ENCODE measurements around the gene EMID1. TPM values are rescaled to one million over a fixed set of nuclear protein-coding genes. Genes with fewer than 3 reads are reported as not detected.

Gene EMID1
- polyA plus RNA-seq, 1 donor, result 152 TPM

GRCh38 chr22:29268511-29269229 lies 63.0 kb downstream of the EMID1 start:
- DNase-seq, result peak; percentile 44 to 70
- H3K27me3 ChIP-seq (ENCODE audit: control insufficient read depth, insufficient read depth, low read length), result no peaks in the 10 kb centered on the region
- H3K4me1 ChIP-seq (ENCODE audit: control insufficient read depth, insufficient read depth, low read length), result peaks cover 22% of the 10 kb centered on the region
- H3K27ac ChIP-seq (ENCODE audit: low read length), result peak overlapping the region; percentile 80
- H3K4me3 ChIP-seq (ENCODE audit: low read length), result peak overlapping the region; percentile 60
- WGBS (ENCODE audit: insufficient coverage, low lambda C conversion rate), result 5% methylated on average over 4 of the region's 51 CpGs
- H3K36me3 ChIP-seq (ENCODE audit: control insufficient read depth, insufficient read depth, low read length), result peaks cover 27% of the 10 kb centered on the region
- H3K9me3 ChIP-seq (ENCODE audit: control insufficient read depth, low read depth, low read length), result no peaks in the 10 kb centered on the region

- no peaks in the 10 kb centered on the region for H3K9me3 ChIP-seq (ENCODE audit: control insufficient read depth, low read depth, low read length)
- no peaks in the 10 kb centered on the region for H3K27me3 ChIP-seq (ENCODE audit: control insufficient read depth, insufficient read depth, low read length)
- peak overlapping the region; percentile 60 for H3K4me3 ChIP-seq (ENCODE audit: low read length)
- DNase-seq, result no peak
- H3K27ac ChIP-seq (ENCODE audit: low read length), result peak overlapping the region; percentile 80
- WGBS (ENCODE audit: insufficient coverage, low lambda C conversion rate), result no CpG with 5 or more reads among the region's 14 CpGs
- peaks cover 29% of the 10 kb centered on the region for H3K36me3 ChIP-seq (ENCODE audit: control insufficient read depth, insufficient read depth, low read length)
- peaks cover 22% of the 10 kb centered on the region for H3K4me1 ChIP-seq (ENCODE audit: control insufficient read depth, insufficient read depth, low read length)
These were observed 63.5 kb downstream of the EMID1 start for GRCh38 chr22:29269230-29269604.

GRCh38 chr22:29269731-29270474 lies 64.2 kb downstream of the EMID1 start:
- Histone ChIP-seq H3K27ac (ENCODE audit: low read length) (peak overlapping the region; percentile 80), H3K9me3 (ENCODE audit: control insufficient read depth, low read depth, low read length) (no peaks in the 10 kb centered on the region), H3K27me3 (ENCODE audit: control insufficient read depth, insufficient read depth, low read length) (no peaks in the 10 kb centered on the region), H3K4me1 (ENCODE audit: control insufficient read depth, insufficient read depth, low read length) (peaks cover 22% of the 10 kb centered on the region), H3K4me3 (ENCODE audit: low read length) (peak overlapping the region; percentile 60), H3K36me3 (ENCODE audit: control insufficient read depth, insufficient read depth, low read length) (peaks cover 32% of the 10 kb centered on the region)
- WGBS (ENCODE audit: insufficient coverage, low lambda C conversion rate), result 12% methylated on average over 5 of the region's 13 CpGs
- peak in 1 of 2 donors; percentile 41 for DNase-seq

DNA sequence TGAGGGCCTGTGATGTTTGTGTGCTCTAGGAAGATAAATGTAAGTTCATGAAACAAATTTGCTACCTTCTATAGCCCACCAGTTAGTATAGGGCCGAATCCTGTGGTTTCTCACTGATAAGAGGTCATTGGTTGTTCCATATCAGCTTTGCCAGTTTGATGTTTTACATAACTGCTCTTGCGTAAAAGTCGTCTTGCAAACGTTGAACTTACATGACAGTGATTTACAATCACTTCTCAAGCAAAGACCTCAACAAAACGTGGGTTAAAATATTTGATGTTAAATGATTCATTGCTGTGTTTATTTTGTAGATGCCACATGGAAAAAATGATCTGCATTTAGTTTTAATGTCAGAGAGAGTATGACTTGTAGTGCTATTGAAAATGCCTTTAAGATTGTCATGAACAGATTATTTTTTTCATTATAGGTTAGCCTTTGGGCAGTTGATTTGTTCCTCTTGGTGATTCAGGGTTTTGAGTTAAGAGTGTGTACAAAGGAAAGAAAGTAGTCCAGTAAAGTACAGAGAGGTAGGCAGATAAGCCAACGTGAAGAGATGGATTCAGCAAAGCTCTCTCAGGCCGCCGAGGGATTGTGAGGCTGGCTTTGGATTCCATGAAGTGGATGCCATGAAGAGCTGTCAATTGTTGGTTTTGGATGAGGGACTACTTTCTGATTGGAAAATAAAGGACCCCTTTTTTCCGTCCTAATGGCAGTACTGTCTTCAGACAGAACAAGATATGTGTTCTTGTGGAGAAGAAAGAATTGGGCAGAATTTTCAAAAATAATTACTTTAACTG lies 65.0 kb downstream of the EMID1 start:
- H3K27ac ChIP-seq (ENCODE audit: low read length), result peak overlapping the region; percentile 80

DNA sequence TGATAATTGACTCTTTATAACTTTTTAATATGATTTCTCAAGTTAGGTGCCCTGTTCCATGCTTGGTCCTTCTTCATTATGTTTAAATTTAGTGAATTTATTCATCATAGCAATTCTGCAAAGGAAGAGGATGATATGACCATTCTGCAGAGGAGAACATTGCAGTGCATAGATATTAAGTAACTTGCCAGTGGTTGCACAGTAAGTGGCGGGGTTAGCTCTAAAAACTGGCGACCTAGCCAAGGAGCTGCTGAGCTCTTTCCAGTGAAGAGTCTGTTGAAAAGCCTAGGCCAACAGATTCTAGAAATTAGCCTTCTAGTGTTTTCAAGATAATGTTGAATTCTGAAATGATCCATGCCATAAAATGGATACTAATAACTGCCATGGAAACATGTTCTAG lies 66.9 kb downstream of the EMID1 start:
- peaks cover 42% of the 10 kb centered on the region for H3K36me3 ChIP-seq (ENCODE audit: control insufficient read depth, insufficient read depth, low read length)

More for the DNA sequence above, 65.0 kb downstream of the EMID1 start:
- WGBS (ENCODE audit: insufficient coverage, low lambda C conversion rate), result 0% methylated on average over 3 of the region's 9 CpGs
- no peaks in the 10 kb centered on the region for H3K27me3 ChIP-seq (ENCODE audit: control insufficient read depth, insufficient read depth, low read length)
- H3K9me3 ChIP-seq (ENCODE audit: control insufficient read depth, low read depth, low read length), result no peaks in the 10 kb centered on the region
- H3K36me3 ChIP-seq (ENCODE audit: control insufficient read depth, insufficient read depth, low read length), result peaks cover 32% of the 10 kb centered on the region
- peak; percentile 55 to 80 for DNase-seq
- H3K4me3 ChIP-seq (ENCODE audit: low read length), result peak overlapping the region; percentile 60
- H3K4me1 ChIP-seq (ENCODE audit: control insufficient read depth, insufficient read depth, low read length), result peaks cover 27% of the 10 kb centered on the region

GRCh38 chr22:29275167-29275566 lies 69.5 kb downstream of the EMID1 start:
- H3K36me3 ChIP-seq (ENCODE audit: control insufficient read depth, insufficient read depth, low read length), result peaks cover 67% of the 10 kb centered on the region
- no peaks in the 10 kb centered on the region for H3K27me3 ChIP-seq (ENCODE audit: control insufficient read depth, insufficient read depth, low read length)
- peaks cover 29% of the 10 kb centered on the region for H3K4me1 ChIP-seq (ENCODE audit: control insufficient read depth, insufficient read depth, low read length)
- 40% methylated on average over 1 of the region's 3 CpGs for WGBS (ENCODE audit: insufficient coverage, low lambda C conversion rate)
- no peak for DNase-seq
- H3K9me3 ChIP-seq (ENCODE audit: control insufficient read depth, low read depth, low read length), result no peaks in the 10 kb centered on the region
- no peak overlapping the region for H3K27ac ChIP-seq (ENCODE audit: low read length)
- no peak overlapping the region for H3K4me3 ChIP-seq (ENCODE audit: low read length)

More for the DNA sequence above, 66.9 kb downstream of the EMID1 start:
- no peak overlapping the region for H3K4me3 ChIP-seq (ENCODE audit: low read length)
- no peaks in the 10 kb centered on the region for H3K9me3 ChIP-seq (ENCODE audit: control insufficient read depth, low read depth, low read length)
- peaks cover 25% of the 10 kb centered on the region for H3K4me1 ChIP-seq (ENCODE audit: control insufficient read depth, insufficient read depth, low read length)
- H3K27me3 ChIP-seq (ENCODE audit: control insufficient read depth, insufficient read depth, low read length), result no peaks in the 10 kb centered on the region
- WGBS (ENCODE audit: insufficient coverage, low lambda C conversion rate), result no CpG with 5 or more reads among the region's 2 CpGs
- H3K27ac ChIP-seq (ENCODE audit: low read length), result no peak overlapping the region
- DNase-seq, result no peak

DNA sequence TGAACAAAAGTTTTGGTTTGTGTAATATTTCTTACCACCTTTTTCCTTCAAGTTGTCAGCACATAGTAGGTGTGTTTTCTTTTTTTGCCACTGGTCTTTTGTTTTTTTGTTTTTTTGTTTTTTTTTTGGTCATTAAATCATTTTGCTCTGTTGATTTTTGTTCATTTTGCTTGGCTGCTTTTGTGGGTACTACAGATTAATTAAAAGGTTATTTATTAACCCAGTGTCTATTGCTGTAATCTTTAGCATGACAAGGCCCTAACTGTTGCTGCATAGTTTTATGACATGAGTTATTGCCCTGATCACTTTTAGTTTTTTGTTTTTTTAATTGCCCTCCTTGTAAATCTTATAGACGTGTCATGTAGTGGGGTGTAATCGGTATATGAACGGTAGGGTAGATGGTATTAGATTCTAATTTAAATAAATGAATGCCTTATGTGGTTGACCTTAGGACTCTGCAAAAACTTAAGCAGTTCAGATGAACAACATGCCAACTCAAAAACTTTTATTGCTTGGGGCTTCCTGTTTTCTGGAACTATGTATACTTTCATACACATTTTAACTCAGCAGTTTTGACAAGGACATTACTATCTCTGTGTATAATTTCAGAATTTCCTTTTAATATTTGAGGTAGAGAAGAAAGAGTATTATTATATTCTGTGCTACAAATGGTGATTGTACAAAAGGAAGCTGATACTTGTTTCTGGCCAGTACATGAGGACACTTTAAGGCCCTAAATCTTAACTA lies 70.3 kb downstream of the EMID1 start:
- H3K27ac ChIP-seq (ENCODE audit: low read length), result peak overlapping the region; percentile 43
- peak; percentile 57 to 89 for DNase-seq
- WGBS (ENCODE audit: insufficient coverage, low lambda C conversion rate), result 0% methylated on average over 3 of the region's 3 CpGs
- H3K4me1 ChIP-seq (ENCODE audit: control insufficient read depth, insufficient read depth, low read length), result peaks cover 29% of the 10 kb centered on the region
- no peaks in the 10 kb centered on the region for H3K9me3 ChIP-seq (ENCODE audit: control insufficient read depth, low read depth, low read length)
- H3K36me3 ChIP-seq (ENCODE audit: control insufficient read depth, insufficient read depth, low read length), result peaks cover 72% of the 10 kb centered on the region
- no peak overlapping the region for H3K4me3 ChIP-seq (ENCODE audit: low read length)
- H3K27me3 ChIP-seq (ENCODE audit: control insufficient read depth, insufficient read depth, low read length), result no peaks in the 10 kb centered on the region

DNA sequence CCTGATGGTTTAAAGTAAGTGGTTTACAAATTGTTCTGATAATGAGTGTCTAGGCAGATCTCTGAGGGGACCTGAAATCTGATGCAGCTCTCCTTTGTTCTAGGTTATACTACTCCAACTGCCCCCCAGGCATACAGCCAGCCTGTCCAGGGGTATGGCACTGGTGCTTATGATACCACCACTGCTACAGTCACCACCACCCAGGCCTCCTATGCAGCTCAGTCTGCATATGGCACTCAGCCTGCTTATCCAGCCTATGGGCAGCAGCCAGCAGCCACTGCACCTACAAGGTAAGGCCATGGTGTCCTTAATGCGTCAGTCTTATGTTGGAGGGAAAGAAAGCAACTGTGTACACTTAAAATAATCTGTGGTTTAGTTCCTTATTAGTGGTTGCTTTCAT lies 72.2 kb downstream of the EMID1 start:
- H3K27ac ChIP-seq (ENCODE audit: low read length), result no peak overlapping the region
- peaks cover 78% of the 10 kb centered on the region for H3K36me3 ChIP-seq (ENCODE audit: control insufficient read depth, insufficient read depth, low read length)
- H3K4me3 ChIP-seq (ENCODE audit: low read length), result no peak overlapping the region
- H3K4me1 ChIP-seq (ENCODE audit: control insufficient read depth, insufficient read depth, low read length), result peaks cover 17% of the 10 kb centered on the region
- no peak for DNase-seq
- no peaks in the 10 kb centered on the region for H3K9me3 ChIP-seq (ENCODE audit: control insufficient read depth, low read depth, low read length)
- no CpG with 5 or more reads among the region's 1 CpG for WGBS (ENCODE audit: insufficient coverage, low lambda C conversion rate)
- H3K27me3 ChIP-seq (ENCODE audit: control insufficient read depth, insufficient read depth, low read length), result no peaks in the 10 kb centered on the region

GRCh38 chr22:29284196-29284595 lies 78.5 kb downstream of the EMID1 start:
- H3K4me1 ChIP-seq (ENCODE audit: control insufficient read depth, insufficient read depth, low read length), result no peaks in the 10 kb centered on the region
- no peaks in the 10 kb centered on the region for H3K27me3 ChIP-seq (ENCODE audit: control insufficient read depth, insufficient read depth, low read length)
- no CpG with 5 or more reads among the region's 3 CpGs for WGBS (ENCODE audit: insufficient coverage, low lambda C conversion rate)
- H3K27ac ChIP-seq (ENCODE audit: low read length), result no peak overlapping the region
- peaks cover 90% of the 10 kb centered on the region for H3K36me3 ChIP-seq (ENCODE audit: control insufficient read depth, insufficient read depth, low read length)
- no peak for DNase-seq
- H3K9me3 ChIP-seq (ENCODE audit: control insufficient read depth, low read depth, low read length), result no peaks in the 10 kb centered on the region
- no peak overlapping the region for H3K4me3 ChIP-seq (ENCODE audit: low read length)

DNA sequence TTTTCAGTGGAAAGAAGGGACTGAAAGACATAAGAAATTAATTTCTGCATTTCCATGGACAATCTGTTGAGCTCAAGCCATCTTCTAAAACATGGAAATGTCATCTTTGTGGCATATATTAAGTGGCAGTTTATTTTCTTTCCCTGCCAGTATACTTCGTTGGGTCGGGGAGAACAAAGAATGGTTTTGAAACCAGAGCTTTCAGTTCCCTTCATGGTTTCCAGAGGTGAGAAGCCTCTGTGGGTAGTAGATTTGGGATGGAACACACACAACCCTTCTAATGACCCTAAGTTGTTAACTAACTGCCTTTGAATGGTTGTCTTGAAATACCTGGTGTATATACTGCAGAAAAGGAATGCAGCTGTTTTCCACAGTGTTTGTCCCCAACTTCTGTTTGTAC lies 83.1 kb downstream of the EMID1 start:
- no peak overlapping the region for H3K4me3 ChIP-seq (ENCODE audit: low read length)
- no peaks in the 10 kb centered on the region for H3K27me3 ChIP-seq (ENCODE audit: control insufficient read depth, insufficient read depth, low read length)
- peaks cover 91% of the 10 kb centered on the region for H3K36me3 ChIP-seq (ENCODE audit: control insufficient read depth, insufficient read depth, low read length)
- H3K27ac ChIP-seq (ENCODE audit: low read length), result no peak overlapping the region
- H3K4me1 ChIP-seq (ENCODE audit: control insufficient read depth, insufficient read depth, low read length), result no peaks in the 10 kb centered on the region
- no peaks in the 10 kb centered on the region for H3K9me3 ChIP-seq (ENCODE audit: control insufficient read depth, low read depth, low read length)
- DNase-seq, result no peak
- WGBS (ENCODE audit: insufficient coverage, low lambda C conversion rate), result no CpG with 5 or more reads among the region's 2 CpGs

Data from large intestine (tissue), 3 donors.